GM12873 (cell line): ENCODE measurements around the gene DISC1.

Source experiments
- TF ChIP-seq, protein P1 (sequence below): IDR thresholded peaks from 2 replicates; pipeline ENCODE4 v1.5.1; 2012; ENCODE audit warnings: low read depth, mild to moderate bottlenecking, moderate library complexity, low read length, control low read depth; ENCODE audit not compliant: insufficient read depth; ENCODE audit errors: missing control alignments

Gene DISC1

GRCh38 chr1:231666220-231666936 lies 39.8 kb downstream of the DISC1 start:
- TF ChIP-seq, protein P1, sequence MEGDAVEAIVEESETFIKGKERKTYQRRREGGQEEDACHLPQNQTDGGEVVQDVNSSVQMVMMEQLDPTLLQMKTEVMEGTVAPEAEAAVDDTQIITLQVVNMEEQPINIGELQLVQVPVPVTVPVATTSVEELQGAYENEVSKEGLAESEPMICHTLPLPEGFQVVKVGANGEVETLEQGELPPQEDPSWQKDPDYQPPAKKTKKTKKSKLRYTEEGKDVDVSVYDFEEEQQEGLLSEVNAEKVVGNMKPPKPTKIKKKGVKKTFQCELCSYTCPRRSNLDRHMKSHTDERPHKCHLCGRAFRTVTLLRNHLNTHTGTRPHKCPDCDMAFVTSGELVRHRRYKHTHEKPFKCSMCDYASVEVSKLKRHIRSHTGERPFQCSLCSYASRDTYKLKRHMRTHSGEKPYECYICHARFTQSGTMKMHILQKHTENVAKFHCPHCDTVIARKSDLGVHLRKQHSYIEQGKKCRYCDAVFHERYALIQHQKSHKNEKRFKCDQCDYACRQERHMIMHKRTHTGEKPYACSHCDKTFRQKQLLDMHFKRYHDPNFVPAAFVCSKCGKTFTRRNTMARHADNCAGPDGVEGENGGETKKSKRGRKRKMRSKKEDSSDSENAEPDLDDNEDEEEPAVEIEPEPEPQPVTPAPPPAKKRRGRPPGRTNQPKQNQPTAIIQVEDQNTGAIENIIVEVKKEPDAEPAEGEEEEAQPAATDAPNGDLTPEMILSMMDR, result no peak

DNA sequence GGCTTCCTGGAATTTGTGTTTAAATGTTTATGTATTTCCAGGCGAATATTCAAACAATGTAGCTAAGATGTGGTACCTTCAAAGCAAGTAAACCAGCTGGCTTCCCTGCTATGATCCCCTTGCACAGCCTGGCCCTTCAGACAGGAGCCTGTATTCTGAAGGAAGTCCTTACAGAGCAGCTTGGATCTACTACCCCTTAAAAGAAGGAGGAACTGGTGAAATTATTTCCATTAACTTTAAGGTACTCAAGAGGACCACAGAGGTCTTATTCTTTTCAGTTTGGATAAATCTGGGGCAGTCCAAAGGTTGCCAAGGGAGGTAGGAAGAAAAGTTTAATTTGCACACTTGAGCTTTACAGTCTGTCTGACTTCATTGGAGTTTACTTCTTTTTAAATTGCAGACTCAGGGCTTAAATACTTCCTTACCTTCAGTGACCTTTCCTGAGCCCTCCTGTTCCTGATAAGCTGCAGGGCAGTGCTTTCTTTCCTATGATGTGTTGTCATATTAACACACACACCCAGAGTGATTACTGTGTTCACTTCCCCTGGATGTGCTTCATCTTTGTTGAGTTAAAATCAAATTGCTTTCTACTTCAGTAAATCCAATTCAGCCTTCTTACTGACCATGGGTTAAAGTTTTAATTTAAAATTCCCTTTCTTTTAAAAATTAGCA lies 40.5 kb downstream of the DISC1 start:
- TF ChIP-seq, protein P1, result no peak

DNA sequence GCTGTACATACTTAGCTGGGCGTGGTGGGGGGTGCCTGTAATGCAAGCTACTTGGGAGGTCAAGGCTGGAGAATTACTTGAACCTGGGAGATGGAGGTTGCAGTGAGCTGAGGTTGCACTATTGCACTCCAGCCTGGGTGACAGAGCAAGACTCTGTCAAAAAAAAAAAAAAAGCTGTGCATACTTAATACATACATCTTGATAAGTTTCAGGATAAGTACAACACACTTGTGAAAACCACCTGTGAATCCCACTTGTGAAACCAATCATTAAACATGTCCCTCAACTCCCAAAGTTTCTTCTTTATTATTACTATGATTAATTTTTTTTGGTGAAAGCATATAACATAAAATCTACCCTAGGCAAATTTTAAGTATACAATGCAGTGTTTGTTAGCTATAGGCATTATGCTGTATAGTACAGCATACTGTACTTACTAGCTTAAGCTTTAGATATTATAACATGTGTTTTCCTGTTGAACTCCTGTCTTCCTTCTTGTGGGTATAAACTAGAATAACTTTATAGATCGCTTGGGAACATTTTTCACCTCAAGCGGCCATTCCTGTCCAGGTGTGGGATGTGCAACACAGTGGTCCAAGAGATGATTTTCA lies 41.4 kb downstream of the DISC1 start:
- TF ChIP-seq, protein P1, result no peak

- TF ChIP-seq, protein P1, result no peak
Observed at GRCh38 chr1:231668826-231669225, 42.2 kb downstream of the DISC1 start.

- TF ChIP-seq, protein P1, result no peak
Observed at GRCh38 chr1:231670755-231671154, 44.2 kb downstream of the DISC1 start.

DNA sequence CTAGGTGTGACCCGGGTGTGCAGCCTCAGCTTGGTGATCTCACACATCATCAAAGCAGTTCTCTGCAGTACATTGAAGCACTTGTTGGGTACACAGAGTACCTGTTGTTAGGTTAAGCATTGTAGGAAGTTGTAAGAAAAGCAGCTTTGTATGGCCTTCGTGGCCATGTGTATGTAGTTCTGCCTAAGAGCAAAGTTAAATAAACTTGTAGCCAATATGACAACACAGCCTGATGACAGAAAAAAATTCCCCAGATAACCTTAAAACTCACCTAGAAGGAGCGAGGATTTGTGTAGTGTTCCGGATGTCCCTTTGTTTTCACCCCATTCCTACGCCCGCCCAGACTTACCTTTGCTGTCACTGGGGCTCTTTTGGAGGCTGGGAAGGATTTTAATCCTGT lies 48.0 kb downstream of the DISC1 start:
- TF ChIP-seq, protein P1, result no peak

DNA sequence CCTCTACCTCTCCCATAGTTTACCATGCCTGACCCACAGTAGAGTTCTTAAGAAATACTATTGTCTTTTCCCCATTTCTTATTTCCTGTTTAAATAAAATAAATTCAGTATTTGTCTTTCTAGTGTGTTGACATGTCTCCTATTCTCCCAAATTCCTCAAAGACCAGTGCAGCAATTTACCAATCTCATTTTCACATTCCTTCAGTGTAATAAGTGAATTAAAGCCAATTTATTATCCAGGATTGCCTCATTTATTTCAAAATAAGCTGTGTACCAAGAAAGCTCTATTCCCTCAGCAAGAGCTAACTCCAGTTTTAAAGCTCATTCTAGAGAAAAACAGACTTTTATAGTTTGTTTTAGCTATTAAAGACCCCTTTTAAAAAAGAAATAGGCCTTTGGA lies 49.9 kb downstream of the DISC1 start:
- TF ChIP-seq, protein P1, result no peak
